ENCODE results near the gene CYP24A1.

CYP24A1 gene

GRCh38 chr20:54118220-54119001 is 55.4 kb downstream of the CYP24A1 start:
- in situ Hi-C loops (cut with MboI; ENCODE audit: low sequenced_read_pairs) = loop anchor here (25.0 kb wide), 1 partner anchor 519 kb away; no protein-coding TSS in a partner anchor

GRCh38 chr20:54116550-54117235 is 57.1 kb downstream of the CYP24A1 start:
- in situ Hi-C loops (cut with MboI; ENCODE audit: low sequenced_read_pairs) = loop anchor here (25.0 kb wide), 1 partner anchor 521 kb away; no protein-coding TSS in a partner anchor

DNA sequence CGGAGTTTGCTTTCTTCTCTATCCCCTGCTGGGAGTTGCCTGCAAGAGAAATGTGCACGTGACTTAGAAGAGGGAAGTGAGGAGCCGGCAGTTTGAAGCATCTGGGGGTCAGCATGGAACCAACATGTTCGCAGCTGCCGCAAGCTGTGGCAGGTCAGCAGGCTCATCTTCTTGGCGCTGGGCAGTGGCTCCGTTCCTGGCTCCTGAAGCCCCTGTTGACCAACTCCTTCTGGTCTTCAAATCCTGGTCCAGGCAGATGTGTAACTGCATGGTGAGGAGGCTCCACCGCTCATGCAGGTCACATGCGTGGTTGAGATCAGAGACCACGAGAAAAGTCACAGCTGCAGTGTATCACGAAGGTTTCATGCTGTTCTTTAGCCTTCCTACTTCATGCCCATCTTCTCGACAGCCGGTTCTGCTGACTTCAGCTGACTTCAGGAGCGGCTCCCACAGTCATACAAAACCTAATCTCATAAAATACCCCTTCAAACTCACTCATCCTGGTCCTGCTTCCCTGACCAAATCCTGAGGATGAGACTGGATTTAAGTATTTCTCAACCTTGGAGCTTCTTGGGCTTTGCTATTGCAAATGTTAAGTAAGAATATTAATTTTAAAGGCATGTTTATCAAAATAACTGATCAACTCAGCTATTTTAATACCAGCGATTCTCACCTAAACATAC is 58.5 kb downstream of the CYP24A1 start:
- in situ Hi-C loops (cut with MboI; ENCODE audit: low sequenced_read_pairs) = loop anchor here (25.0 kb wide), 1 partner anchor 522 kb away; no protein-coding TSS in a partner anchor

DNA sequence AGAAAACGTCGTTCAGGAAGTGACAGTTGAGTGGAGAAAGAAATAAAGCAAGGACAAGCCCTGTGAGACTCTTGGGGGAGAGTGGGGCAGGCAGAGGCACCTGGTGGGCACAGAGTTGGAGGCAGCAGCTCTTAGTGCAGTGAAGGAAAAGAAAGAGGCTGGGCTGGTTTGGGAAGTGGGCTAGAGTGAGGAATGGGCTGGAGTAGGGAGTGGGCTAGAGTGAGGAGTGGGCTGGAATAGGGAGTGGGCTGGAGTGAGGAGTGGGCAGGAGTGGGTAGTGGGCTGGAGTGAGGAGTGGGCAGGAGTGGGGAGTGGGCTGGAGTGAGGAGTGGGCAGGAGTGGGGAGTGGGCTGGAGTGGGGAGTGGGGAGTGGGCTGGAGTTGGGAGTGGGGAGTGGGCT is 59.7 kb downstream of the CYP24A1 start:
- in situ Hi-C loops (cut with MboI; ENCODE audit: low sequenced_read_pairs) = loop anchor here (25.0 kb wide), 1 partner anchor 523 kb away; no protein-coding TSS in a partner anchor

DNA sequence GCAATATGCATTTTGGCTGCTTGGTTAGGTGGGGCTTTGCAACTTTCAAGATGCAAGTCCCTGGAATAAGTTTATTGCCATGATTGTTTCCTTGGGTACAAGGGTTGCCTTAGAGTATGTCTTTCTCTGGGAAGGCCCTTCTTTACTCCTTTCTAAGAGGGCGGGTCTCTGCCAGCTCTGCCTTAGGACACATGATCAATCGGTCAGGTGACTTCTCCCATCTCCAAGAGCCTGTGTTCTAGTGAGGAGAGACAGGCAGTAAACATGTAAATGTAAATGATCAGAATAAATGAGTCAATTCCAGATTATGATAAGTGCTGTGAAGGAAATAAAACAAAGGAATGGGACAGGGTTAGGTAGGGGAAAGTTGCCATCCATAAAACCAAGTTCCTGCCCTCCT is 60.2 kb downstream of the CYP24A1 start:
- in situ Hi-C loops (cut with MboI; ENCODE audit: low sequenced_read_pairs) = loop anchor here (25.0 kb wide), 1 partner anchor 524 kb away; no protein-coding TSS in a partner anchor

DNA sequence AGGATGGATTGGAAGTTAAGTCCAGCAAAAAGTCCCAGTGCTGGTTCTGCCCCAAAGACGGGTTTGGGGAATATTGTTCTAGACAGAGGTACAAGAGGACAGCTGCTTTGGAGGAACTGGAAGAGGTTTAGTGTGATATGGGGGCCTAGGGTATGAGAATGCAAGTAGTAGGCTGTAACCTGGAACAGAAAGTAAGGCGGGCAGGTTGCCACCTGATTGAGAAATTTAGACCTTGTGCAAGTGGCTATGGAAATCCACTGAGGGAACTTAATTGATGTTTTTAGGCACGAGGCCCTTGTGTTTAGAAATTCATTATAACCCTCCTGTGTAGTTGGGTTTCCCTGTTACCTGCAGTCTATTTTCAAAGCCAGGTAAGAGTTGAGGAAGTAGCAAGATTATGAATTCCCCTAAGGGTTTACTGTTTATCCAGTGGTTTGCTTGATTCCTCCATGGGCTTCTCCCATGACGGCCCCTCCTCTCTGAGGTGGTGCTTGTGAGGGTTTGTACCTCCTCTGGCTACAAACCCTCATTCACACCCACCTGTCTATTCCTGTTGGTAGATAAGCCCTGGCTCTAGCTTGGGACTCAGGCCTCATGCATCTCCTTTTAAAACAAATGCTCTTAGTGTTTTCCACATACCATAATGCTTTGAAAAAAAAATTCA is 61.4 kb downstream of the CYP24A1 start:
- in situ Hi-C loops (cut with MboI; ENCODE audit: low sequenced_read_pairs) = loop anchor here (25.0 kb wide), 1 partner anchor 525 kb away; no protein-coding TSS in a partner anchor

GRCh38 chr20:54111460-54111859 is 62.3 kb downstream of the CYP24A1 start:
- in situ Hi-C loops (cut with MboI; ENCODE audit: low sequenced_read_pairs) = loop anchor here (25.0 kb wide), 1 partner anchor 526 kb away; no protein-coding TSS in a partner anchor

DNA sequence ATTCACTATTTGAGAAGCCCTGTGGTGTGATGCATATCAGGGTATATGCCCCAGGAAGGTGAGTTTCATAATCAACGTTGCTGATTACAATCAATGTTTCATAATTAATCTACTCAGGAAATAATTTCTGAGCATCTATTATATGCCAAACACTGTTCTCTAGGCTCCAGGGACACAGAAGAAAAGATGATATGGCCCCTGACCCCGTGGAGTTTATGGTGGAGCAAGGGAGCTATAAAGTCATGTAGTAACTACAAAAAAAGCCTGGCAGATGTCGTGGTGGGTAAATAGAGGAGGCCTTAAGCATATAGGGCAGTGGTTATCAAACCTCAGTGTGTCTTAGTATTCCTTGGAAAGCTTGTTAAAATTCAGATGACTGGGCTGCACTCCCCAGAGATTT is 63.3 kb downstream of the CYP24A1 start:
- in situ Hi-C loops (cut with MboI; ENCODE audit: low sequenced_read_pairs) = loop anchor here (25.0 kb wide), 1 partner anchor 527 kb away; no protein-coding TSS in a partner anchor

GRCh38 chr20:54110041-54110440 is 63.7 kb downstream of the CYP24A1 start:
- in situ Hi-C loops (cut with MboI; ENCODE audit: low sequenced_read_pairs) = loop anchor here (25.0 kb wide), 1 partner anchor 527 kb away; no protein-coding TSS in a partner anchor

GRCh38 chr20:54108817-54109216 is 65.0 kb downstream of the CYP24A1 start:
- in situ Hi-C loops (cut with MboI; ENCODE audit: low sequenced_read_pairs) = loop anchor here (25.0 kb wide), 1 partner anchor 528 kb away; no protein-coding TSS in a partner anchor

GRCh38 chr20:54108326-54108642 is 65.5 kb downstream of the CYP24A1 start:
- in situ Hi-C loops (cut with MboI; ENCODE audit: low sequenced_read_pairs) = loop anchor here (25.0 kb wide), 1 partner anchor 529 kb away; no protein-coding TSS in a partner anchor

DNA sequence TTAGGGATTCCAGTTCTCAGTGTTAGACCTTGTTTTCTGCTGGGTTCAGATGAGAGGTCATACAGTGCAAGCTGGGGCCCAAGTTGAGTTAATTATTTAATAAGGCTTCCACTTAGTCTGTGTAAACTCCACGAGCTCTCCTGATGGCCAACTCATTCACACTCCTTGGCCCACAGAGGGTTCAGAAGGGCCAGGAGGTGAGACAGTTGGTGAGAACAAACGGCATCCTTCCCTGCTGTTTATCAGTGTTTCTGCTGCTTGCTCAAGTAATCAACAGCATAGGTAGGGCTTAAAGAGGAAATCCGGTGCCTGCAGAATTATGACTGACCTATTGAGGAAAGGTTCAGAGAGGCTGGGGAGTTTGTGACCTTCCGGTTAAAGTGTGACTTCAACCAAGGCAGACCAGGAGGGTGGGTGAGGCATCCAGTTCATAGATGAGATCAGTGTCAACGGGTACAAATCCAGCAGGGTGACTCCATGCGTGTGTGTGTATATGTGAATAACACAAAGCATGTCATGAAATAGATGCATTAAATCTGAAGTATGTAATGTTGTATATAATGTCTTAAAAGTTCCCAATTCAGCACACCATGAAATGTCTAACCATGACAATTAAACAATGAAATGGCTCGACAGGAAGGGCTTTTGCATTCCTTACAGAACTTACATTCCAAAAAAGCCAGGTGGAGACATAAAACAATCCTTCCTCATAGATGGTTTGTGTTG is 66.0 kb downstream of the CYP24A1 start:
- in situ Hi-C loops (cut with MboI; ENCODE audit: low sequenced_read_pairs) = loop anchor here (25.0 kb wide), 1 partner anchor 530 kb away; no protein-coding TSS in a partner anchor

DNA sequence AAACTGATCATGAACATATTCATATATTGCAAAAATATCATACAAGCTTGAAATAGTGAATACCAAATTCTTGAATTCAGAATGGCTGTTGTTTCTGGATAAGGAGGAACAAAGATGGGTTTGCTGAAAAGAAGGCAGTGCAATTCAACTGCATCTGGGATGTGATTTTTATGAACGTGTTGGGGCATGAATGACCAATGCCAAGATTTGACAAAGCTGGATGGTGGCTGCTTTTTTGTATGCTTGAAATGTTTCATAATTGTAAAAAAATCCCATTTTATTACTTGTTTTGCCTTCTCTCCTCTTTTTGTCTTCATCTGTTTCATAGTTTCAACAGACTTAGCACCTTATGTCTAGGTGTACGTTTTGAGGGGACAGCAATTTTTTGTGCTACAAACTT is 66.6 kb downstream of the CYP24A1 start:
- in situ Hi-C loops (cut with MboI; ENCODE audit: low sequenced_read_pairs) = loop anchor here (25.0 kb wide), 1 partner anchor 530 kb away; no protein-coding TSS in a partner anchor

DNA sequence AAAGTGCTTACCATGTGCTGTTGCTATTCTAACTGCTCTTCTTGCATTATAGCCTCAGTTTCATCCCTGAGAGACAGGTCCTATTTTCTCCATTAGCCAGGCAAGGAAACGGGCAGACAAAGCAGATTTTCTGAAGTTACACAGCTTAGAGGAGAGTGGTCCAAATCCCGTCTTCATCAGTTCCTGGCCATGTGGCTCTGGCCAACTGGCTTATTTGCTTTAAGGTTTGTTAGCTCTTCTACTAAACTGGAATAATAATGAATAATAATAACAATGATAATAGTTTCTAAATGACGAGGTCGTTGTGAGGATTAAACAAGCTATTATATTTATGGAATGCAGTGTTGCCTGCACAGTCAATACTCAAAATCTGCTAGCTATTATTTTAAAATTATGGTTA is 67.6 kb downstream of the CYP24A1 start:
- in situ Hi-C loops (cut with MboI; ENCODE audit: low sequenced_read_pairs) = loop anchor here (25.0 kb wide), 1 partner anchor 531 kb away; no protein-coding TSS in a partner anchor

GRCh38 chr20:54105653-54106052 is 68.1 kb downstream of the CYP24A1 start:
- in situ Hi-C loops (cut with MboI; ENCODE audit: low sequenced_read_pairs) = loop anchor here (25.0 kb wide), 1 partner anchor 532 kb away; no protein-coding TSS in a partner anchor

DNA sequence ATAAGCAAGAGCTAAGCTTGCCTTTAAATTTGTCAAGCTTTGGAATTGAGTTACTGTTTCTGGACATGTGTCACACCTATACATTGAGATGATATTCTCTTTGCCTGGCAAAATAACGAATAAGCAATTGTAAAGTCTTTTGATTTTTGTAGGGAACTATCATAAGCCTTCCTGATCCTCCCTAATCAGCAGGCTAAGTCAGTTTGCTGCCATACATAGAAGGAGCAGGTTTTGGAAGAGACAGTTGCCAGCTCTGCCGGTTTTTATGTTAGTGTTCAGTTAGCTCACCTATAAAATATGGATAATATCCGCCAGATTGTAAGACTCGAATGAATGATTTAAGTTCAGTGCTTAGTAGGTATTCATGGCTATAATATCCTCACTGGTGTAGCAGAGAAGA is 69.0 kb downstream of the CYP24A1 start:
- in situ Hi-C loops (cut with MboI; ENCODE audit: low sequenced_read_pairs) = loop anchor here (25.0 kb wide), 1 partner anchor 533 kb away; no protein-coding TSS in a partner anchor

DNA sequence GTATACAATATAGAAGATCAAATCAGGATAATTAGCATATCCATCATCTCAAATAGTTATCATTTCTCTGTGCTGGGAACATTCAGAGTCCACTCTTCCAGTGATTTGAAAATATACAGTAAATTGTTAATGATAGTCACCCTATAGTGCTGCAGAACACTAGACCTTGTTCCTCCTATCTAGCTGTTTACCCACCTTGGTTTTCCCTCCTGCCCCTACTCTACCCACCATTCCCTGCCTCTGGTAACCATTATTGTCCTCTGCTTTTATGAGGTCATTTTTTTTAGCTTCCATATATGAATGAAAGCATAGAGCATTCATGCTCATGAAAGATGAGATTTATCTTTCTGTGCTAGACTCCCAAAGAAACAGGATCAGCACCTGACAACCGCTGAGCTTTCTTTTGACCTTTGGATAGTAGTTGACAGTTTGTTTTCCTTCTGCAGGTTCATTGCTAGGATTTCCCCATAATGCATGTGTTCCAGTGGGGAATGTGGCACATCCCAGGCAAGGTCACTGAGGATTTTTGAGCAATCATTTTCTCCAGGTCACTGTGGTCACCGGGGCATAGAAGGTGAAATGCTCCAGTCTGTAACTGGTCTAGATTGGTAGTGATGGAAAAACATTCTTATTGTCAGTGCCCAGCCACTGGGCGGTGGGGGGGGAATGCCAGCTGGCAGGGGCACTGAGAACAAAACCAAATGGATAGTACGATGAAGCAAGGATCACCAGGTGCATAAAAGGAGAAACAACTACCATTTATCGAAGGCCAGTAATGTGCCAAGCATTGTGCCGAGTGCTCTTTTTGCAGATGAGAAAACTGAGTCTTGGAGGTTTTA is 69.8 kb downstream of the CYP24A1 start:
- in situ Hi-C loops (cut with MboI; ENCODE audit: low sequenced_read_pairs) = loop anchor here (25.0 kb wide), 1 partner anchor 533 kb away; no protein-coding TSS in a partner anchor
